ENCODE data around the gene SLC45A3.
A peak's percentile ranks its signal among the peaks of the same experiment; 100 is the strongest.

Gene SLC45A3

DNA sequence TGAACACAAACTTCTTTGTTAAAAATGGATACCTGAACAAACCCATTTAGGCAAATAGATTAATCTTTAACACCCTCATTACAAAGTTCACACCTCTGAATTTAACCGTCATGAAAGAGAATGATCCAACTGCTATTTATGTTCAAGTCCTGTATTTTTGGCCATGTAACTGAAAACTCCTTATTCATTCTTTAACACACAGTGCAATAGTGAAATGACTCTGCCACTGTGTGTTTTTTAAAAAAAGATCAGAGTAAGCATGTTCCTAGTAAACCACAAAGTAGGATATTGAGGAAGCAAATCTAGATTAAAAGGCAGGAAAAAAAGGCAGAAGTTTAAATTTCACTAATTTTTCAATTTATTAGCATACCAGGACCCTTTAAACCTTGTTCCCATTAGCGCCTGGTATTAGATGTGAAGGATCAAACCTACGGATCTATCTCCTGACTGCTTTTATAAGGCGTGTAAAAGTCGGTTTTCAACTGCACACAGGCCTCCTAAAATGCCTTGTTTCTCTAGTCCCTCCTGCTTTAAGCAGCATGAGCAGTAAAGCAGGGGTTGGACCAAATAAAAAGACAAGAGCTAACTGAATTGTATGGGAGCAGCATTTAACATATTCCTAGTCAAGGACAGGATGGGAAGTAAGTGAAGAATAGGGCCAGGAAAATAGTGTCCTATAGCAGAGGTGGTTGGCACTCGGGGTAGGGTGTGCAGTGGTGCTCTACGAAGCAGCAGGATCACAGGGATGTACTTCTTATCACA is 36.2 kb upstream of the SLC45A3 start:
- H3K4me3 ChIP-seq (ENCODE audit: low read depth, low read length): no peak overlapping the region
- TF ChIP-seq, protein P1, sequence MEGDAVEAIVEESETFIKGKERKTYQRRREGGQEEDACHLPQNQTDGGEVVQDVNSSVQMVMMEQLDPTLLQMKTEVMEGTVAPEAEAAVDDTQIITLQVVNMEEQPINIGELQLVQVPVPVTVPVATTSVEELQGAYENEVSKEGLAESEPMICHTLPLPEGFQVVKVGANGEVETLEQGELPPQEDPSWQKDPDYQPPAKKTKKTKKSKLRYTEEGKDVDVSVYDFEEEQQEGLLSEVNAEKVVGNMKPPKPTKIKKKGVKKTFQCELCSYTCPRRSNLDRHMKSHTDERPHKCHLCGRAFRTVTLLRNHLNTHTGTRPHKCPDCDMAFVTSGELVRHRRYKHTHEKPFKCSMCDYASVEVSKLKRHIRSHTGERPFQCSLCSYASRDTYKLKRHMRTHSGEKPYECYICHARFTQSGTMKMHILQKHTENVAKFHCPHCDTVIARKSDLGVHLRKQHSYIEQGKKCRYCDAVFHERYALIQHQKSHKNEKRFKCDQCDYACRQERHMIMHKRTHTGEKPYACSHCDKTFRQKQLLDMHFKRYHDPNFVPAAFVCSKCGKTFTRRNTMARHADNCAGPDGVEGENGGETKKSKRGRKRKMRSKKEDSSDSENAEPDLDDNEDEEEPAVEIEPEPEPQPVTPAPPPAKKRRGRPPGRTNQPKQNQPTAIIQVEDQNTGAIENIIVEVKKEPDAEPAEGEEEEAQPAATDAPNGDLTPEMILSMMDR (IDR thresholded peaks at IDR 0.05; ENCODE audit: low read depth, low read length, missing control alignments): no peak
- H3K27ac ChIP-seq: no peak overlapping the region
- peaks cover 53% of the 10 kb centered on the region for H3K36me3 ChIP-seq (replicated peaks)
- no peaks in the 10 kb centered on the region for H3K27me3 ChIP-seq (replicated peaks)
- no peak for DNase-seq
- in situ Hi-C loops (cut with HindIII; ENCODE audit: low pct_ligation_motif_present, low sequenced_read_pairs): loop anchor here (10.0 kb wide), 1 partner anchor 52 kb away; no protein-coding TSS in a partner anchor

DNA sequence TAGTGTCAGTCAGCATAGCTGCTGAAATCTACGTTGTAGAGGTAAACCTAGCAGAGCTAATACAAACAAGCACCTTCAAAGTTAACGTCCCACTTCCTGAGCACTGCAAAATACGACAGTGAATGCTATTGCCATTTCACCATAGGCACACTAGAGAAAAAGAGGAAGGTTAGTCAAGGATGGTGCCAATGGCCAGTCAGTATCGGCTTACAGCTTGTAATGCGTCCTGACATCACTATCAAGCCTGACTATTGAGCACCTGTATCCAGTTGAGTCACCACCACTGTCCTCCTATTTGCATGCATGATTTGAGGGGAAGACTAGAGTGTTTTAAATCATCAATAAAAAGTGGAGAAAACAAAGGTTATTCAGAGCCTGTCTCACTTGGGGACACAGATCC is 35.3 kb upstream of the SLC45A3 start:
- no peak overlapping the region for H3K4me3 ChIP-seq (ENCODE audit: low read depth, low read length)
- TF ChIP-seq, protein P1 (IDR thresholded peaks at IDR 0.05; ENCODE audit: low read depth, low read length, missing control alignments): no peak
- in situ Hi-C loops (cut with HindIII; ENCODE audit: low pct_ligation_motif_present, low sequenced_read_pairs): loop anchor here (10.0 kb wide), 1 partner anchor 51 kb away; no protein-coding TSS in a partner anchor
- peaks cover 51% of the 10 kb centered on the region for H3K36me3 ChIP-seq (replicated peaks)
- no peak for DNase-seq
- no peaks in the 10 kb centered on the region for H3K27me3 ChIP-seq (replicated peaks)
- H3K27ac ChIP-seq: no peak overlapping the region

DNA sequence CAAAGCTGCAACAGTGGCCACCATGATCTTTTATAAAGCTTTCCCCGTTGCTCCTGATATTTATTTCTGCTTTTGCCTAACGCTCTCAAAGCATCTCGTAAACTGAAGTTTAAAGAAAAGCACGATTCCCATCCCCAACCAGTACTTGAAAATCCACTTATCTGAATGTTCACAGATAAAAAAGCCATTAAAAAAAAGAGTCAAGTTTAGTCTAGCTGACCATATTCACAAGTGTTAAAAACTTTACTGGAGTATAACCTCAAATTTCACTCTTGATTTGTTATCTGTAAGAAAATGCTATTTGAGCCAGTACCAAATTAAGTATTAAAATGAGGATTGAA is 34.6 kb upstream of the SLC45A3 start:
- peaks cover 43% of the 10 kb centered on the region for H3K36me3 ChIP-seq (replicated peaks)
- TF ChIP-seq, protein P1 (IDR thresholded peaks at IDR 0.05; ENCODE audit: low read depth, low read length, missing control alignments): no peak
- H3K27ac ChIP-seq: no peak overlapping the region
- H3K4me3 ChIP-seq (ENCODE audit: low read depth, low read length): no peak overlapping the region
- in situ Hi-C loops (cut with HindIII; ENCODE audit: low pct_ligation_motif_present, low sequenced_read_pairs): loop anchor here (10.0 kb wide), 1 partner anchor 50 kb away; no protein-coding TSS in a partner anchor
- H3K27me3 ChIP-seq (replicated peaks): no peaks in the 10 kb centered on the region
- DNase-seq: no peak

DNA sequence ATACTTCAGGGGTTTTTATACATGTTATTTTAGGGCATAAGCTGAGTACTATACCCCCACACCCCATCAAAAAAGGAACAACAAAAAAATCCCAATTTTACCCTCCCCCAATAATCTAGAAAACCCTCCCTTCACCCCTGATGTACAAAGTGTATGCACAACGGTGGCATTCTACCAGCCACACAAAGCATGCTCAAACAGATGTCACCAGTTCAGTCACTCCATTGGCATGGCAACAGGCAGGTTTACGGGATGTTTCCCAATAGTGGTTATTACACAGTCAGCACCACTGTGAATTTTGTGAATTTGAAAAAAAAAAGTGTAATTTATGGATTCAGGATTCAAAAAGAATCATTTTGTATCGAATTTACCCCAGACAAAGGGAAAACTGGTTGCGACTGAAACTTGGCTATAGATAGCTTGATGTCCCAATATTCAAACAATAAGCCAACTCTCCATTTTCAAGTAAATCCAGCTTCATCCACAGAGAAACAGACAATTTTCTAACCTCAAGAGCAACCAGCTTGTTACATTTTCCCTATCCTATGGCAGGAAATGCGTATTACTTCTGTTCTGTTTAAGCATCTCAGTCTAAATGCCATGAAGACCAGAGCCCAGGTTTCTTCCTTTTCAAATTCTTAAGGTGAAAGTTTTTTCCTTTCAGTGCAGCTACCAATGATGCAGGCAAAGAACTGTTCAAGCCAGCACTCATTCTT is 34.0 kb upstream of the SLC45A3 start:
- no peak for DNase-seq
- H3K36me3 ChIP-seq (replicated peaks): peaks cover 40% of the 10 kb centered on the region
- in situ Hi-C loops (cut with HindIII; ENCODE audit: low pct_ligation_motif_present, low sequenced_read_pairs): loop anchor here (10.0 kb wide), 1 partner anchor 50 kb away; no protein-coding TSS in a partner anchor
- TF ChIP-seq, protein P1 (IDR thresholded peaks at IDR 0.05; ENCODE audit: low read depth, low read length, missing control alignments): no peak
- no peak overlapping the region for H3K4me3 ChIP-seq (ENCODE audit: low read depth, low read length)
- no peak overlapping the region for H3K27ac ChIP-seq
- H3K27me3 ChIP-seq (replicated peaks): no peaks in the 10 kb centered on the region

DNA sequence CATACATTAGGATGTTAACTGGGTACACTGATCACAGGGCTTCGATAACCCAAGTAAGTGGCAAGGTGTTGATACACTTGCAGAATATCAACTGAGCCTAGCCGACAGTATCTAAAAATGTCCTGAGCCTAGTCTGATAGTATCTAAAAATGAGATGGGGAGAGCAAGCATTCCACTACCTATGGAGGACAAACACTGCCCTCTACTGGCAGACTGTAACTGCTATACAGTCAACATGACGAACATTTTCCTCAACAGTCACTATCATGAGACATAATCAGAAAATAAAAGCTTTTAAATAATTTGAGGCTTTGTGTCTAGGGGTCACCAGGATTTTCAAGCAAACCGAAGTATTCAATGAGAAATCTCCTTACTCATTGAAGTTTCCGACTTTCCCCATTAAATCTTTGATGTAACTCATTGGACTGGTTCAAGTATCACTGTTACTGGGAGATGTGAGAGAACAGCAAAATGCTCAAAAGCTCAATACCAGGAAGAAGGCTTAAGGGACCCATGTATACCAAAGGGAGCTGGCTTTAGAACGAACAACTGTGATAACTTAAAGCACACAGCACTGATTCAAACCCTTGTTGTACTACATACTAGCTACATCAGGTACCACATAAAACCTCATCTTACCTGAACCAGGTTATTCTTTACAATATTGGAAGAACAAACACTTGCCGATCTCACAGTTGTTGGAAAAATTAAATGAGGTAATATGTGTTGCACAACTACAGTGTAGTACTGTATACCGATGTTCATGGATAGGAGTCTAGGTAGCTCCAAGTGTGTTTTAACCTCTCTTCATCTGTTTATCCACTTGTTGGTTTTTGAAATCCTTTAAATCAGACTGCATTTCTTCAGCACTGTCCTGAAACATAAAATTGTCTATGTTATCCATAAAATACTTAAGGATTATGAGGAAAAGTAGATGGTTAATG is 31.1 kb upstream of the SLC45A3 start:
- TF ChIP-seq, protein P1 (IDR thresholded peaks at IDR 0.05; ENCODE audit: low read depth, low read length, missing control alignments): peak; percentile 84
- H3K4me3 ChIP-seq (ENCODE audit: low read depth, low read length): no peak overlapping the region
- H3K27ac ChIP-seq: no peak overlapping the region

More for the DNA sequence above, 31.1 kb upstream of the SLC45A3 start:
- peak; percentile 84 for DNase-seq
- in situ Hi-C loops (cut with HindIII; ENCODE audit: low pct_ligation_motif_present, low sequenced_read_pairs): loop anchor here (10.0 kb wide), 1 partner anchor 47 kb away; no protein-coding TSS in a partner anchor
- Histone ChIP-seq H3K27me3 (replicated peaks) (no peaks in the 10 kb centered on the region), H3K36me3 (replicated peaks) (peaks cover 21% of the 10 kb centered on the region)

All from brain microvascular endothelial cell (primary cell).